ES-I3 (cell line): ENCODE measurements around the gene PPL.
"Not testable (repeated sequence)": the region's sequence is repeated elsewhere in the genome, so short reads cannot be mapped to it uniquely, and the experiment has no call there.

Experiments used
- H3K36me3 ChIP-seq: 2 replicates; pipeline ENCODE4 v1.6.1; 2013; ENCODE audit warnings: mild to moderate bottlenecking, low read length, control low read depth, moderate library complexity; ENCODE audit not compliant: insufficient read depth
- H3K4me1 ChIP-seq: 2 replicates; pipeline ENCODE4 v1.6.1; 2013; ENCODE audit warnings: mild to moderate bottlenecking, control low read depth, low read length; ENCODE audit not compliant: insufficient read depth
- H3K9ac ChIP-seq: 2 replicates; pipeline ENCODE4 v1.6.1; 2013; ENCODE audit warnings: low read depth, mild to moderate bottlenecking, low read length, moderate library complexity
- H3K9me3 ChIP-seq: 2 replicates; pipeline ENCODE4 v1.6.1; 2013; ENCODE audit warnings: mild to moderate bottlenecking, low read length, moderate library complexity; ENCODE audit not compliant: control insufficient read depth, insufficient read depth

PPL gene

GRCh38 chr16:4898811-4899473, 38.0 kb downstream of the PPL start:
- no peaks in the 10 kb centered on the region for H3K9me3 ChIP-seq
- no peak overlapping the region for H3K9ac ChIP-seq
- H3K4me1 ChIP-seq: no peaks in the 10 kb centered on the region
- H3K36me3 ChIP-seq: peaks cover 18% of the 10 kb centered on the region

- Histone ChIP-seq H3K9ac (no peak overlapping the region), H3K4me1 (no peaks in the 10 kb centered on the region), H3K9me3 (no peaks in the 10 kb centered on the region), H3K36me3 (peaks cover 18% of the 10 kb centered on the region)
Measured at GRCh38 chr16:4897328-4897727, 39.6 kb downstream of the PPL start.

GRCh38 chr16:4896761-4897160, 40.2 kb downstream of the PPL start:
- peaks cover 18% of the 10 kb centered on the region for H3K36me3 ChIP-seq
- H3K9me3 ChIP-seq: not testable (repeated sequence)

GRCh38 chr16:4895366-4895765, 41.6 kb downstream of the PPL start:
- Histone ChIP-seq H3K36me3 (peaks cover 18% of the 10 kb centered on the region), H3K4me1 (no peaks in the 10 kb centered on the region), H3K9me3 (no peaks in the 10 kb centered on the region), H3K9ac (no peak overlapping the region)

More at GRCh38 chr16:4896761-4897160, 40.2 kb downstream of the PPL start:
- H3K9ac ChIP-seq, H3K4me1 ChIP-seq: not testable (repeated sequence)

- H3K36me3 ChIP-seq: peaks cover 18% of the 10 kb centered on the region
- no peak overlapping the region for H3K9ac ChIP-seq
- H3K4me1 ChIP-seq: no peaks in the 10 kb centered on the region
- H3K9me3 ChIP-seq: no peaks in the 10 kb centered on the region
Measured at GRCh38 chr16:4894276-4895150, 42.4 kb downstream of the PPL start.

GRCh38 chr16:4893103-4893862, 43.7 kb downstream of the PPL start:
- H3K9me3 ChIP-seq: no peaks in the 10 kb centered on the region
- no peaks in the 10 kb centered on the region for H3K4me1 ChIP-seq
- peaks cover 17% of the 10 kb centered on the region for H3K36me3 ChIP-seq
- H3K9ac ChIP-seq: no peak overlapping the region

- H3K36me3 ChIP-seq: peaks cover 15% of the 10 kb centered on the region
- no peak overlapping the region for H3K9ac ChIP-seq
- no peaks in the 10 kb centered on the region for H3K4me1 ChIP-seq
- H3K9me3 ChIP-seq: no peaks in the 10 kb centered on the region
Measured at GRCh38 chr16:4892361-4893102, 44.4 kb downstream of the PPL start.

- Histone ChIP-seq H3K36me3 (peaks cover 19% of the 10 kb centered on the region), H3K9ac (no peak overlapping the region), H3K9me3 (no peaks in the 10 kb centered on the region), H3K4me1 (no peaks in the 10 kb centered on the region)
Measured at GRCh38 chr16:4891886-4892216, 45.1 kb downstream of the PPL start.

GRCh38 chr16:4891097-4891885, 45.7 kb downstream of the PPL start:
- Histone ChIP-seq H3K36me3 (peaks cover 21% of the 10 kb centered on the region), H3K9ac (no peak overlapping the region), H3K9me3 (no peaks in the 10 kb centered on the region), H3K4me1 (no peaks in the 10 kb centered on the region)

- peaks cover 23% of the 10 kb centered on the region for H3K36me3 ChIP-seq
- no peaks in the 10 kb centered on the region for H3K4me1 ChIP-seq
- H3K9me3 ChIP-seq: no peaks in the 10 kb centered on the region
- H3K9ac ChIP-seq: no peak overlapping the region
Measured at GRCh38 chr16:4890686-4891085, 46.3 kb downstream of the PPL start.

- Histone ChIP-seq H3K36me3 (peaks cover 22% of the 10 kb centered on the region), H3K9me3 (no peaks in the 10 kb centered on the region), H3K4me1 (no peaks in the 10 kb centered on the region), H3K9ac (no peak overlapping the region)
Measured at GRCh38 chr16:4890026-4890425, 46.9 kb downstream of the PPL start.

- no peak overlapping the region for H3K9ac ChIP-seq
- no peaks in the 10 kb centered on the region for H3K4me1 ChIP-seq
- H3K9me3 ChIP-seq: no peaks in the 10 kb centered on the region
- peaks cover 31% of the 10 kb centered on the region for H3K36me3 ChIP-seq
Measured at GRCh38 chr16:4888428-4889135, 48.4 kb downstream of the PPL start.

- Histone ChIP-seq H3K4me1 (no peaks in the 10 kb centered on the region), H3K9ac (no peak overlapping the region), H3K36me3 (peaks cover 40% of the 10 kb centered on the region), H3K9me3 (no peaks in the 10 kb centered on the region)
Measured at GRCh38 chr16:4886151-4886550, 50.8 kb downstream of the PPL start.
